ENCODE data around the gene ZNF600.
"Not testable (repeated sequence)": the region's sequence is repeated elsewhere in the genome, so short reads cannot be mapped to it uniquely, and the experiment has no call there.

ZNF600 gene

DNA sequence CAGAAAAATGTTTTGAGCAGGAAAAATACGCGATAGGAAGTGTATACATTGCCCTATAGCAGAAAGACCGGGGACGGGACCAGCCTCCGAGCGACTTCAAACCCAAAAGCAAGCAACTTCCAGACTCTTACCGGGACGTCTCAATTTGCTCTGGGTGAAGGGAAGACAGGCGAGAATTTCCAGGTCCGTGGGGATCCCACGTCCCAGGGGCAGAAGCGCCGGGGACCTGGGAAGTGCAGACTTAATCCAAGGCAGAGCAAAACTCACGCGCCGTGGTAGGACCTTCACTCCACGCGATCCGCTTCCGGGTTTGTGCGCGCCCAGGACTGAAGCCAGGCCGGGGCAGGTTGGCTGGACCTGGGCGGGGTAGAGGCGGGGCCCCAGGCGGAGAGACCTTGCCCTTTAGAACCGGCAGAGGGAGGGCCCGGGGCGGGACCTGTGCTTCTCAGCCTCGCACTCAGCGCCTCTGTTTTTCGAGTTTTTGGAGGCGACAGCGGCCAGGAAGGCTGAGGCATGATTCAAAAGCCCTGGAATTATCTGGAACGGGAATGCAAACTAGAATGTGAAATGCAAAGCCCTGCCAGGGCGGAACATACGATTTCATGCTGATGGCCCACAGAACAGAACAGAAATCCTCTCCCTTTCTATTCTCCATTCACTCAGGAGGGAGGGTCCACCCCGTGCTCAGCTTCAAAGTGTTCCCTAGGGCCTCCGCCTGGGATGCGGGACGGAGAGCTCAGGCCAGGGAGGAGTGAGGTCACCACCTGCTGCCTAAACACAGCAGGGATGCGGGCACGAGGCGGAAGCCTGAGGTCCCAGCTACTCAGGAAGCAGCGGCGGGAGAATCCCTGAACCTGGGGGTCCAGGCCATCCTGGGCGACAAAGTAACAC is at the start of gene ZNF600:
TSS of gene ZNF600 (minus strand) at position 328 of the 891 bp plus-strand sequence. CDS start 7,903 bp downstream, outside the sequence.
- DNase-seq (ENCODE audit: low read depth) = peak; percentile 77

DNA sequence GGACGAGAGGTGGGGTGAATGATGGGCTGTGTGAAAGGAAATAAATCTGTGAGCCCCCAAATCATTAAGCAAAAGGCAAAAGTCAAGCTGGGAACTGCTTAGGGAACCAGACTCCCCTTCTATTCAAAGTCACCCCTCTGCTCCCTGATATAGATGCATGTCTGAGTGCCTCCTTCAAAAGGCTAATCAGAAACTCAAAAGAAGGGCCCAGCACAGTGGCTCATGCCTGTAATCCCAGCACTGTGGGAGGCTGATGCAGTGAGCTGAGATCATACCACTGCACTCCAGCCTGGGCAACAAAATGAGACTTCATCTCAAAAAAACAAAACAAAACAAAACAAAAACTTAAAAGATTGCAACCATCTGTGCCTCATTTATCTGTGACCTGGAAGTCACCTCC is 47.7 kb upstream of the ZNF600 start:
- not testable (repeated sequence) for DNase-seq (ENCODE audit: low read depth)

DNA sequence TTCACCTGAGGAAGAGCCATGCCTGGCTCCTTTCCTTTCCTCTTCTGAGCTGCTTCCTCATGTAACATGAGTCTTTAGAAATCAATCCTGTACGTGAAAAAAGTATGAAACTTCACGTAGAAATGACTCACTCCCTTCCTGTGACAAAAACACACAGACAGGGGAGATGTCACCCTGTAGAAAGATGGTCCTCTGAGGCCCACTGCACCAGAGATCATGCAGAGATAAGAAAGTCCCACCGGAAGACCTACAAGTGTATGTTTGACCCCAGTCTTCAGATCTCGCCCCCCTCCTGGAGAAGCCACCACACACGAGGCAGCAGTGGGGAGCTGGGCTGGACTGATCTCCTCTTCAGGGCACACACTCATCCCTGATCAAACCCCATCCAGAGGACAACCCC is 47.0 kb upstream of the ZNF600 start:
- not testable (repeated sequence) for DNase-seq (ENCODE audit: low read depth)

DNA sequence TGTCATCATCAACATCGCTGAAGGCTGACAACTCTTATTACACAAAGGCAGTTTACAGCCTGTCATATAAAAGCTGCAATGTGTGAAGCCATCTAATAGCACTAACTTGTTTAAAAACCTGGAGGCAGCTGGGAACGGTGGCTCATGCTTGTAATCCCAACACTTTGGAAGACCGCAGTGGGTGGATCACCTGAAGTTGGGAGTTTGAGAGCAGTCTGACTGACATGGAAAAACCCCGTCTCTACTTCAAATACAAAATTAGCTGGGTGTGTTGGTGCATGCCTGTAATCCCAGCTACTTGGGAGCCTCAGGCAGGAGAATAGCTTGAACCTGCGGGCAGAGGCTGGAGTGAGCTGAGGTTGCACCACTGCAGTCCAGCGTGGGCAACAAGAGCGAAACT is 43.3 kb upstream of the ZNF600 start:
- DNase-seq (ENCODE audit: low read depth) = not testable (repeated sequence)

DNA sequence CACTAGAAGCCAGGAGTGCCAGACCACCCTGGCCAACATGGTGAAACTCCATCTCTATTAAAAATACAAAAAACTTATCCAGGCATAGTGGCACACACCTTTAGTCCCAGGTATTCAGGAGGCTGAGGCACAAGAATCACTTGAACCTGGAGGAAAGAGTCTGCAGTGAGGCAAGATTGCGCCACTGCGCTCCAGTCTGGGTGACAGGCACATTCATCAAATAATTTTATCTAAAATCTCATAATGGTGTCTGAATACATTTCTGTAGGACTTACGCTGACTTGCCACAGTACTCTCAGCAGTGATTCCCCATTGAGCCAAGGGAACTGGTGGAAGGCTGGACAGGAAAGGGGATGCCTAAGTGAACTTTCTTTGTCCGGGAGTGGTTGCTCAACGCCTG is 39.2 kb upstream of the ZNF600 start:
- no peak for DNase-seq (ENCODE audit: low read depth)

DNA sequence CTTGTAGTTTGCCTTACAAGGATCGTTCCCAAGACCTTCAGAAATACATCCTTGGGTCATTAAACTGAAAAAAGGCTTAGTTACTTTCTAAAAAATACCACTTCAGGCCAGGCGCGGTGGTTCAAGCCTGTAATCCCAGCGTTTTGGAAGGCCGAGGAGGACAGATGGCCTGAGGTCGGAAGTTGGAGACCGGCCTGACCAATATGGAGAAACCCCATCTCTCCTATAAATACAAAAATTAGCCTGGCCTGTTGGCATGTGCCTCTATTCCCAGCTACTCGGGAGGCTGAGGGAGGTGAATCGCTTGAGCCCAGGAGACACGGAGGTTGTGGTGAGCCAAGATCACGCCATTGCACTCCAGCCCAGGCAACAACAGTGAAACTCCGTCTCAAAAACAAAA is 37.1 kb upstream of the ZNF600 start:
- no peak for DNase-seq (ENCODE audit: low read depth)

DNA sequence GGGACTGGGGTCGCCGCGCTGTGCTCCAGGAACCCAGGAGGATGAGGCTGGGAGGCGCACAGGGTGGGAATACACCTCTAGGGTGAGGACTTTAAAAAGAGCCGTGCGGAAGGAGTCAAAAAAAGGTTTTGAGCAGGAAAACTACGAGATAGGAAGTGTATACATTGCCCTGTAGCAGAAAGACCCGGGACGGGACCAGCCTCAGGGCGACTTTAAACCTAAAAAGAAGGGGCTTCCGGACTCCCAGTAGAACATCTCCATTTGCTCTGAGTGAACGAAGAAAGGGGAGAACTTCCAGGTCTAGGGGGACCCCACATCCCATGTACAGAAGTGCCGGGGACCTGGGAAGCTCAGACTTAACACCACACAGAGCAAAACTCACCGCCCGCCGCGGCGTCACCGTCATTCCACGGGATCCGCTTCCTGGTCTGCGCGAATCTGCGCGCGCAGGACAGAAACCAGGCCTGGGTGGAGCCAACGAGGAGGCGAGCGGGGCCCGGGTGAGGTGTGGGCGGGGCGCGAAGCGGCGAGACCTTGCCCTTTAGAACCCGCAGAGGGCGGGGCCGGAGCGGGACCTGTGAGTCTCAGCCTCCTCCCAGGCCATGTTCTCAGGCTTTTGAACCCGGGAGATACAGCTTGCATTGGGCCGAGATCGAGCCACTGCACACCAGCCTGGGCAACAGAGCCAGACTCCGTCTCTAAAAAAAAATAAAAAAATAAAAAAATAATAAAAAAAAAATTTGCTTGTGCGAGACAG is 34.8 kb upstream of the ZNF600 start, which contains the start of gene ZNF28:
TSS of gene ZNF28 (minus strand) at position 430 of the 757 bp plus-strand sequence. CDS start 3,675 bp downstream, outside the sequence.
- peak; percentile 59 for DNase-seq (ENCODE audit: low read depth)

DNA sequence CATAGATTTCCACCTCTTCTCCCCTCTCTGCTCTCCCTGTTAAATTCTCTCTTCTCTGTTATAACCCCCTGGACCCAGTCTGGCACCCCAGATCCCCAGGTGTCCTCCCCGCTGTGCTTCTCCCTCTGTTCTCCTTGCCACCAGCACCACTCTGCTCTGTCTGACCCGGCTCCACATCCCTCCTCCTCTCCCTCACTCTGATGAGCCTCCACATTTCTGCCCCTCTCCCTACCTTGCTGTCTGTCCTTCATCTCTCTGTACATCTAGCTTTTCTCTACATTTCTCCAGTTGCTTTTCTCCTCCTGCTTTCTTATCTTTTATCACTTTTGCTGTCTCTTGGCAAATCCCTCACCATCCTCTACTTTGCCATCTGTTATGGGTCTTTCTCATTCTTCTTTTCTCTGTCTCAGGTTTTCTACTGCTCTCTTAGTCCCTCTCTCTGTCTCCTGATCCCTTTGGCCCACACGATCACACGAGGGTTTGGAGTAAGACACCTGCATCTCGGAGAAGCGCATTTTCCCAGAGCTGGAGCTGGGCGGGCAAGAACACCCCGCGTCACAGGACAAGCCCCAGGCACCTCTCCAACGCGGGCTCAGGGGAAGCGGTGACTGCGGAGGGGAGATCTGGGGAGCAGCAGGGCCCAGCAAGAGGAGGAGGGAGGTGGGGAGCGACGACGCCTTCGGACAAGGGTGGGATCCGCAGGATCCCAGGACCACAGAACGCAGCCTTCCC is 34.0 kb upstream of the ZNF600 start:
- peak; percentile 35 for DNase-seq (ENCODE audit: low read depth)

DNA sequence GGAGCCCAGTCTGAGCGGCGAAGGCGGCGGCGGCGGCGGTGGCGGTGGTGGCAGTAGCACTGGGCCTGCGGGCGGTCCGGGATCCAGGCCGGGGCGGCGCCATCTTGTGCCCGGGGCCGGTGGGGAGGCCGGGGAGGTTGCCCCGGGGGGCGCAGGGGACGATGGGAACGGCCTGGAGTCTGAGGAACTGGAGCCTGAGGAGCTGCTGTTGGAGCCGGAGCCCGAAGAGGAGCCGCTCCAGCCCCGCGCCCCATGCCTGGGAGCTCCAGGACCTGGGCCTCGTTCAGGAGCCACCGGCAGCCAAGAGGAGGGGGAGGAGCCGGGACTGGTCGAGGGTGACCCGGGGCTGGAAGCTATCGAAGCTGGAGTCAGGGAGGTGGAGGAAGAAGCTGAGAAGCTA is 23.2 kb upstream of the ZNF600 start:
- no peak for DNase-seq (ENCODE audit: low read depth)

DNA sequence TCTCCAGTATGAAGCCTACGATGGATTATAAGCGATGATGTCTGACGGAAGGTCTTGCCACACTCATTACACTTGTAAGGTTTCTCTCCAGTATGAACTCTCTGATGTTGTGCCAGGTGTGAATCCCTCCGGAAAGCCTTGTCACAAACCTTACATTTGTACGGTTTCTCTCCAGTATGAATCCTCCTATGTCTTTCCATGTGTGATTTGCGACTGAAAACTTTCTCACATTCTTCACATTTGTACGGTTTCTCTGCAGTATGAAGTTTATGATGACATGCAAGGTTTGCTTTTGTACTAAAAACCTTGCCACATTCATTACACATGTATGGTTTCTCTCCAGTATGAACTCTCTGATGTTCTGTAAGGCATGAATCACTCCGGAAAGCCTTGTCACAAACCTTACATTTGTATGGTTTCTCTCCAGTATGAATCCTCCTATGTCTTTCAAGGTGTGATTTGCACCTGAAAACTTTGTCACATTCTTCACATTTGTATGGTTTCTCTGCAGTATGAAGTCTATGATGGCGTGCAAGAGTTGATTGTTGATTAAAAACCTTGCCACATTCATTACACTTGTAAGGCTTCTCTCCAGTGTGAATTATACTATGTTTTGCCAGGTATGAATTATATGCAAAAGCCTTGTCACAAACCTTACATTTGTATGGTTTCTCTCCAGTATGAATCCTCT is 13.5 kb upstream of the ZNF600 start:
- DNase-seq (ENCODE audit: low read depth) = not testable (repeated sequence)

DNA sequence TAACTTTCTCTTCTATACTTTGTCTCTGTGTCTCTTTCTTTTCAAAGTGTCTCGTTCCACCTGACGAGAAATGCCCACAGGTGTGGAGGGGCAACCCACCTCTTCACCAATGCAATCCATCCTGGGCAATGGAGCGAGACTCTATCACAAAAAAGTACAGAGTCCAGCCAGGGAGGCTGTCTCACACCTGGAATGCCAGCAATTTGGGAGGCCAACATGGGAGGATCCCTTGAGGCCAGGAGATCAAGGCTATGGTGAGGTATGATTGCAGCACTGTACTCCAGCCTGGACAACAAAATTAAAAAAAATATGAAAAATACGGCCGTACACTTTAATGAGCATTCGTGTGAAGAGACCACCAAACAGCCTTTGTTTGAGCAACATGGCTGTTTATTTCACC is 2.8 kb upstream of the ZNF600 start:
- DNase-seq (ENCODE audit: low read depth) = no peak

DNA sequence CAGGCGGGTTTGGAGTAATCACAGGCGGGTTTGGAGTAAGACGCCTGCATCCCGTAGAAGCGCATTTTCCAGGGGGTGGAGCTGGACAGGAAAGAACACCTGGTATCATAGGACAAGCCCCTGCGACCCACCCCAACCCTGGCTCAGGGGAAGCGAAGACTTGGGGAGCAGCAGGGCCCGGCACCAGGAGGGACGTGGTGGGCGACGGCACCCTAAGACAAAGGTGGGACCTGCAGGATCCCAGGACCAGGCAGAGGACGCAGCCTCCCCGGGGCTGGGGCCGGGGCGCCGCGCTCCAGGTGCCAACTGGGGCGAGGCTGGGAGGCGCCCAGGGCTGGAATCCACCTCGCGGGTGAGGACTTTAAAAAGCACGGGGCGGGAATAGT is 520 bp downstream of the ZNF600 start:
- DNase-seq (ENCODE audit: low read depth) = no peak

DNA sequence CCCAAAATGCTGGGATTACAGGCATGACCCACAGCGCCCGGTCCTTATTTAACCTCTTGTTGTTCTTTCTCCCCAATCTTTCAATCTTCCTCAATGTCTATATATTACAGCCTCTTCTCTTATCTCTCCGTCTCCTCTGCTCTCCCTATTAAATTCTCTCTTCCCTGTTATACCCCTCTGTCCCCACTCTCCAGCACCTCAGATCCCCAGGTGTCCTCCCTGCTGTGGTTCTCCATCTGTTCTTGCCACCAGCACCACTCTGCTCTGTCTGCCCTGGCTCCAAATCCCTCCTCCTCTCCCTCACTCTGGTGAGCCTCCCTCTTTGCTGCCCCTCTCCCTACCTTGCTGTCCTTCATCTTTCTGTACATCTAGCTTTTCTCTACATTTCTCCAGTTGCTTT is 1.1 kb downstream of the ZNF600 start:
- no peak for DNase-seq (ENCODE audit: low read depth)

DNA sequence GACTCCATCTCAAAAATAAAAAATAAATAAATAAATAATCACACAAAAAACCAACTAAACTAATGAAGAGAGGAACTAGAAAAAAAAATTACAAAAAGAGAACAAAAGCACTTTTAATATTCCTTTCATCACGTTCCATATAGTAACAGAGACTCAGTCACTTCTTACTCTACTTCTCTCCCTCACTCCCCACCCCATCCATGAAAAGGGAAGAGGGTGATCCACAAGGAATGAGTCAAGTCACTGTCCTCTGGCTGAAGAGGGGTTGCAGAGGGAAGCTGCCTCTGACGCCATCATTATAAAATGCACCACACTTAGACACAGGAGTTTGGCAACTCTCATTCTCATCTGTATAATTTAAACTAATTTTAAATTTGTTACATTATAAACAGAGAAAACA is 3.7 kb downstream of the ZNF600 start:
- DNase-seq (ENCODE audit: low read depth) = peak; percentile 32

DNA sequence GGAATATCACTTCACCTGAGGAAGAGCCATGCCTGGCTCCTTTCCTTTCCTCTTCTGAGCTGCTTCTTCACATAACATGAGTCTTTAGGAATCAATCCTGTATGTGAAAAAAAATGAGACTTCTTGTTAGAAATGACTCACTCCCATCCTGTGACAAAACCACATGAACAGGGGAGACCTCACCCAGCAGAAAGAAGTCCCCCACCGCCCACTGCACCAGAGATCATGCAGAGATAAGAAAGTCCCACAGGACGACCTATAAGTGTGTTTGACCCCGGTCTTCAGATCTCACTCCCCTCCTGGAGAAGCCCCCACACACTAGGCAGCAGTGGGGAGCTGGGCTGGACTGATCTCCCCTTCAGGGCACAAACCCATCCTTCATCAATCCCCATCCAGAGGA is 7.8 kb downstream of the ZNF600 start:
- DNase-seq (ENCODE audit: low read depth) = no peak

DNA sequence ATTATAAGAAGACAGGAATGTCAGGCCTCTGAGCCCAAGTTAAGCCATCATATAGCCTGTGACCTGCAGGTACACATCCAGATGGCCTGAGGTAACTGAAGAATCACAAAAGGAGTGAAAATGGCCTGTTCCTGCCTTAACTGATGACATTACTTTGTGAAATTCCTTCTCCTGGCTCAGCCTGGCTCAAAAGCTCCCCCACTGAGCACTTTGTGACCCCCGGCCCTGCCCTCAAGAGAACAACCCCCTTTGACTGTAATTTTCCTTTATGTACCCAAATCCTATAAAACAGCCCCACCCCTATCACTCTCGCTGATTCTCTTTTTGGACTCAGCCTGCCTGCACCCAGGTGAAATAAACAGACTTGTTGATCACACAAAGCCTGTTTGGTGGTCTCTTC is 30.1 kb downstream of the ZNF600 start:
- DNase-seq (ENCODE audit: low read depth) = not testable (repeated sequence)

DNA sequence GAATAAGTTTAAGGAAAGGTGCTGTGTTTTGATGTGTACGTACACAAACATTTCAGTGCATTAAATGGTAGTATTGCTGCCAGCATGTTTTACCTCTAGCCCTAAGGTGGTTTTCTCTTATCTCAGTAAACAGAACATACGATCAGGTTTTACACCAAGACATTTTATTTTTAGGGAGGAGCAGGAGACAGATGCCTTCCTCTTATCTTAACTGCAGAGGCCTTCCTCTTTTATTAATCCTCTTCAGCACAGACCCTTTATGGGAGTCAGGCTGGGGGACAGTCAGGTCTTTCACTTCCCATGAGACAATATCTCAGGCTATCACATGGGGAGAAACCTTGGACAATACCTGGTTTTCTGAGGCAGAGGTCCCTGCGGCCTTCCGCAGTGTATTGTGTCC is 36.8 kb downstream of the ZNF600 start:
- DNase-seq (ENCODE audit: low read depth) = no peak

DNA sequence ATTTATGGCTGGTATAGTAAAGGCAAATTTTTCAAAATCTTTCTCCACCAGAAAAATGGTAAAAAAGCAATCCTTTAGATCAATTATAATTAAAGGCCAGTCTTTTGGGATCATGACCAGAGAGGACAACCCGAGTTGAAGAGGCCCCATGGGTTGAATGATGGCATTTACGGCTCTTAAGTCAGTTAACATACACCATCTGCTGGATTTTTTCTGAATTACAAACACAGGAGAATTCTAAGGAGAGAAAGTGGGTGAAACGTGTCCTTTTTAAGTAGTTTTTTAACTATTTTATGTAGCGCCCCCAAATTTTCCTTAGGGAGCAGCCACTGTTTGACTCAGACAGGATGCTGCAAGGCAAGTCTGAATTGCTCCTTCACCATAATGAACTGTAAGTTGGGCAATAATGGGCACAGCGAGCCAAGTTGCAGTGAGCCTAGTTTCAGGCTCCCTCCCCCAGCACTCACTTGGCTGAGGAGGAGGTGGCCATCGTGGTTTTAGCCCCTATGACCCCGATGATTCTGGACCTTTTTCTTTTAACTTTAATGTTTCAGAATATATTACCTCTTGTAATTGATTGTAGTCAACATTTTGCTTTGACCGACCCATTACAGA is 38.1 kb downstream of the ZNF600 start:
- peak; percentile 63 for DNase-seq (ENCODE audit: low read depth)

DNA sequence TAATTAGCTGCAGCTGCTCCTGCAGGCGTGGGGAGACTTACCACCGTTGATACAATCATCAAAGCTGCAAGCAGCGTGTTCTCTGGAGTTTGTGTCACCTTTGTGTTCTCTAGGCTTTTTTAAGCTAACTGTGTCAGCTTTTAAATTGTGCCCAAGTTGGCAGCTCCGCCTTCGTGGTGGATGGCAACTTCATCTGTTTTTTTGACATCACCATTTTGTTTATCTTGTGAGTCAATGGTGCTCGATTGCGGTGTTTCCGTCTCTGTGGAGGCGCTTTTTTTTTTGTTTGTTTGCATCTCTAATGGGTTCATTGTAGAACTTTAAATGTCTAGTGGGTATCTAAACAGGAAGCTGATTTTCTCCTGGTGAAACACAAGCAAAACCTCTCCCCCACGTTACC is 40.7 kb downstream of the ZNF600 start:
- not testable (repeated sequence) for DNase-seq (ENCODE audit: low read depth)

DNA sequence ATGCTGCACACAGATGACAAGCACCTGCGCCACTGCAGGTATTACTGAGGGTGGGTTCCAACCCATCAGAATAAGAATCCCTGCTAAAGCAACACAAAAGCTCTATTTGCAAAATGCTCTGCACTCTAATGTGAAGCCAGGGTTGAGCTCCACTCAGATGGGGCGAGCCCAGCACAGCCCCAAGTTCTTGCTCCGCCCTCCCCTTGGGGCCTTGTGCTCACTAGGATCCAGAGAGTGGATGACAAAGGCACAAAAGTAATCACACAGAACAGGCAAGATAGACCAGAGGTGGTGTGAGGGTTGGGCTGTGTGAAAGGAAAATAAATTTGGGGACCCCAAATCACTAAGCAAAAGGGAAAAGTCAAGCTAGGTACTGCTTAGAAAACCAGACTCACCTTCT is 43.5 kb downstream of the ZNF600 start:
- no peak for DNase-seq (ENCODE audit: low read depth)

DNA sequence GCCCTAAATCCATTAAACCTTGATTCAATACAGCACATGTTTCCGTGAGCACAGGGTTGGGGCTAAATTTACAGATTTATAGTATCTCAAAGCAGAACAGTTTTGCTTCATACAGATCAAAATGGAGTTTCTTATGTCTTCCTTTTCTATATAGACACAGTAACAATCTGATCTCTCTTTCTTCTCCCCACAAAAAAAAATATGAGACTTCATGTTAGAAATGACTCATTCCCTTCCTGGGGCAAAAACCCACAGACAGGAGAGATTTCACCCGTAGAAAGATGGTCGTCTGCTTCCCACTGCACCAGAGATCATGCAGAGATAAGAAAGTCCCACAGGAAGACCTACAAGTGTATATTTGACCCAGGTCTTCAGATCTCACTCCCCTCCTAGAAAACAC is 44.1 kb downstream of the ZNF600 start:
- peak; percentile 10 for DNase-seq (ENCODE audit: low read depth)
